Stimulated activated naive CD4-positive, alpha-beta T cell (primary cell): ENCODE data around the gene DUSP10.

ENCODE experiments used
- DNase-seq, 6 experiments: peaks; one replicate each; lab custom pipeline; 2025; lab: John Stamatoyannopoulos, UW

The DUSP10 gene

DNA sequence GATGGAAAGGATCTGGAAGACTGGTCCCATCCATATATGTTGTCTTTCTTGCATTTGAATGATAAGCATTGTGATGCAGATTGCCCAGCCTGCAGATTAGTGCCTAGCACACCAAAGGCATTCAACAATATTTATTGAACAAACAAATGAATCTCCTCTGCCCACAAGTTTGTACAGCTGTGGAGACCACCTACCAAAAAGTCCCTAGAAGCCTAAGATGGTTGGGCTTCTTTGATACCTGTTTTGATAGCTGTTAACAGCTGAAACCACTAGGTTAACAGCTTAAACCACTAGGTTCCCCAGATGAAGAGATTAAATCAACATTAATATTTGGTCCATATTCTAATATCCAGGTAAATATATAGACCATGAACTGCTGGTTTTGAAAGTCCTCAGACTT, 9.8 kb downstream of the DUSP10 start:
- no peak for DNase-seq

DNA sequence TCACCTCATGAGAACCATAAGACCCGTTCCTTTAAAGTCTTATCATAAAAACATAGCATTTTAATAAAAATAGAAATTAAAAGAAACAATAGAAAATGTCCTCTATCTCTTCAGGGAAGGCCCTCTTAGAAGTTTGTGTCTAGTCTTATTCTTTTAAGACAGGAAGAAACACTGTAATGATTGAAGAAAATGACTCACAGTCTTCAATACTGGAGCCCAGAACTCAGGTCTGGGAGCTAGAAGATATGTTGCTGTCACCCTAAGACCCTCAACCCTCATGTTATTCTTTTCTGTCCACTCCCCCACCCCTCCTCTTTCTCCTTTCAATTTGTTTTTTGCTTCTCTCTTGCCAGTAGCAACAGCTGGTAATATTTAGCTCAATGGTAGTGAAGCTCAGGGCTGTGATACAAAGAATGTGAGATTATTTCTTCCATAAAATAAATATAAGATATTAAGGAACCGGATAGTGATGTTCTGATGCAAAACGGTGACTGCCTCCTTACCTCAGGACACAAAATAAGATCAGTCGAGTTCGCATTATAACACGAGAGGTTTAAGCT, 12.0 kb downstream of the DUSP10 start:
- no peak for DNase-seq

DNA sequence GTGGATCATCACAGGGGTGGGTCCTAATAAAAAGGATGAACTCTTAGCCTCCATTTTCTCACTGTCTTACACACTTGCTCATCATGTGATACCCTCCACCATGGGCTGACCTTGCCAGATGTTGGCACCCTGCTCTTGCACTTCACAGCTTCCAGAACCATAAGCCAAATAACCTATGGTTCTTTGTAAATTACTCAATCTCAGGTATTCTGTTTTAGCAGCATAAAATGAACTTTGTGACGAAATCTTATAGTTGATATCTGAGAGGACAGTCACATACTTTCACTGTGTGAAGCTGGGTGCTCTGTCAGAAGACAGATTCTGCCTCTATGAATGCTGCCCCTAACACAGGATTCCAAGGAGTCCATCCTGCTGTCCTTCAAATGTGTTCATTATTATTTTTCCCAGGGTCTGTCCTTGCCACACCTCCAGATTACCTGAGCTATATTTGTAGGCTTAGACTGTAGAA, 13.8 kb downstream of the DUSP10 start:
- no peak for DNase-seq

- no peak for DNase-seq
Measured at GRCh38 chr1:221727146-221728036, 14.5 kb downstream of the DUSP10 start.

- peak in 3 of 6 experiments; percentile 5 to 50 (median 30) for DNase-seq
Measured at GRCh38 chr1:221725735-221726672, 15.9 kb downstream of the DUSP10 start.

GRCh38 chr1:221724931-221725605, 16.8 kb downstream of the DUSP10 start:
- no peak for DNase-seq

GRCh38 chr1:221723848-221724236, 18.0 kb downstream of the DUSP10 start:
- no peak for DNase-seq

- DNase-seq = no peak
Measured at GRCh38 chr1:221723018-221723847, 18.7 kb downstream of the DUSP10 start.

GRCh38 chr1:221722254-221723017, 19.5 kb downstream of the DUSP10 start:
- no peak for DNase-seq

GRCh38 chr1:221720545-221720944, 21.3 kb downstream of the DUSP10 start:
- DNase-seq = no peak

GRCh38 chr1:221719987-221720386, 21.9 kb downstream of the DUSP10 start:
- DNase-seq = no peak

DNA sequence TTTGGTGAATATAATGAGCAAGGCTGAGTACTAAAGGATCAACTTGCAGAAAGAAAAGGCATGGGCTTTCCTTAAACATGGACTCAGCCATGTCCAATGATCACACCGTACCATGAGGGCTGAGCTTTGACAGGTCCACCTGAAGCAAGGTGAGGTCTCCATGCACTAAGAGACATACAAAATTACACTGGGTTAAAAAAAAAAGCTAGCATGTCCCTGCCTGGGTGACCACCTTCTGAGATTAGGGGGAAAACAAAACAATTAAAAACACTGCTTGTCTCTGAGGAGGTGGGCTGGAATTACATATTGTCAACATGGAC, 22.7 kb downstream of the DUSP10 start:
- DNase-seq = no peak

DNA sequence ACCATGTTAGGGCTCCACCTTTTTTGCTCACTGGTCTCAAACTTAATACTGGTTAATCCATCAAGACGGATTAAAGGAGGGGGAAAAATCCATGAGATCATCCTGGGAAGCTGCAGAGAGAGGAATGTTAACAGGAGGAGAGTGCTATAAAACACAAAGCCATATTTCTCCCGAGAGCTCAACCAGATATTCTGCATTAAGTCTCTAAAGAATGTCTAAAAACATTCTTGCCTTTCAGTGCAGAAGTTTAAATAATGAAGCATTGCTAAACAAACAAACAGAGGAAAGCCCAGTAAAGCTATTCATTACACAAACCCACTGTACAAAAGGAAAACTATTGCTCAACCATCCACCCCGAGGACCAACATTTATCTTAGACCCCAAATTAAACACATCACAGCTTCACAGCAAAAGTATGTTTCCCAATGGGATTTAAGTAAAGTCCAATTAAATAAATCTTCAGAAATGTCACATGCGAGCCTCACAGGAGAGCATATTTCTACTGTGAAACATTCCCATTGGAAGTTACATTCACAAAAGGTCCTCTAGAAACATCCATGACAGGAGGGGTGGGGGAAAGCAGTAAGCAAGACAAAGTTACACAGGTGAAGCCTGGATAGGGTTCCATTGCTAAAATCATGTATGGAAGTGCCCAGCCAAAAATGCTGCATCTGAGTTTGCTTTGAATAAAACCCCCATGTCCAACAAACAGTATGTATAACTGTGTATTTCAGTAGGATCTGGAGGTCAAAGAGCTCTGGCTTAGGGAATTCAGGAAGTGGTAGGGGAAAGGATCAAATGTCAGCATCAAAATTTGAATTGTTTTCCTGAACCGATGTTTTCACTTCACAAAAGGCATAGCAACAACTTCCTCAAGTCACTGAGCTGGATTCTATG, 23.3 kb downstream of the DUSP10 start:
- no peak for DNase-seq

DNA sequence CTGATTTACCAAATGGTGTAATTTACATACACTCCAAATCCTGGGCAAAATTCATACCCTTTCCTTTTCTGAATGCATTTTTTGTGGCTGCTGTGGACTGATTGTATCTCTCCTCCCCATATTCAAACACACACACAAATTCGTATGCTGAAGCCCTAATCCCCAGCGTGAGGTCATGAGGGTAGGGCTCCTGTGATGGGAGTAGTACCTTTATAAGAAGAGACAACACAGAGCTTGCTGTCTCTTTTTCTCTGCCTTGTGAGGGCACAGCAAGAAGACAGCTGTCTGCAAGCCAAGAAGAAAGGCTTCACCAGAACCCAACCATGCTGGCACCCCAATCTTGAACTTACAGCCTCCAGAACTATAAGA, 24.4 kb downstream of the DUSP10 start:
- no peak for DNase-seq

GRCh38 chr1:221716713-221717484, 25.0 kb downstream of the DUSP10 start:
- DNase-seq = no peak

DNA sequence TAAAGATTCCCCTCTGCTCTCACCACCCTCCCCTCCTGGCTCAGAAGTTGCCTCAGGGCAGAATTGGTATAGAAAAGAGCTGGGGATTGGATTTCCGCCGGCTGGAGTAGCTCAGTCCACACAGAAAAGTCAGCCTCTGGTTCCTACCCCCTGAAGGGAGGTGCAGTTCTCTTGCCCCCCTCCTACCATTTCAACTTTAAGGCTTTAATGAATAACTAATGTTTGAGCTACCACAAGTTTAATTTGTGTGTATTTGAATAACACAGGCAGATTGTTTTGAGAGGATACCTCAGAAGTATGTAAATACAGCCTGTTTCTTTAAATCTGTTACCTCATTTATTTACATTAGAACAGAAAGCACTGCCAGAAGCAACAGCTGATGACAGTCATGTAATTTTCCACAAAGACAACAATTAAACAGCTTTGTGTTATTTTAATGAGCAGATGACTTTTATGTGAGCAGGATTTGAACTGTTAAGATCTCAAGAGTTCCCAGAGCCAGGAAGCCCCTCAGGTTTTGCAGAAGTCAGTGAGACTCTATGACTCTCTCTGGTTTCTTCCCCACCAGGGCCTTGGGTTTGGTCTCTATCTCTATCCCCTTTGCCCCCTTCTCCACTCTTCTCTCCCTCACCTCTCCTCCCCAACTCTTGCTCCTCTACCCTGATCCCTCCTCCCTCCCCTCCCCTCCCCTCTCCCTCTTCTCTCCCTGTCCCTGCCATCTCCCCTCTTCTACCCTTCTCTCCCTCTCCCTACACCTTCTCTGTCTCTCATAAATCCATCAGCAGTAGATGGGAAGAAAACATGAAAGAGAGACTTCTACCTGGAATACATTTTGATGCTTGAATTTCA, 26.3 kb downstream of the DUSP10 start:
- no peak for DNase-seq
